Measurements from ENCODE around the gene CREB3L1. TPM values are rescaled to one million over a fixed set of nuclear protein-coding genes. Genes with fewer than 3 reads are reported as not detected.
A peak's percentile ranks its signal among the peaks of the same experiment; 100 is the strongest.

The CREB3L1 gene
- total RNA-seq, 6 donors from 2014 or later = 19.9 to 66.8 (median 38.7) TPM

DNA sequence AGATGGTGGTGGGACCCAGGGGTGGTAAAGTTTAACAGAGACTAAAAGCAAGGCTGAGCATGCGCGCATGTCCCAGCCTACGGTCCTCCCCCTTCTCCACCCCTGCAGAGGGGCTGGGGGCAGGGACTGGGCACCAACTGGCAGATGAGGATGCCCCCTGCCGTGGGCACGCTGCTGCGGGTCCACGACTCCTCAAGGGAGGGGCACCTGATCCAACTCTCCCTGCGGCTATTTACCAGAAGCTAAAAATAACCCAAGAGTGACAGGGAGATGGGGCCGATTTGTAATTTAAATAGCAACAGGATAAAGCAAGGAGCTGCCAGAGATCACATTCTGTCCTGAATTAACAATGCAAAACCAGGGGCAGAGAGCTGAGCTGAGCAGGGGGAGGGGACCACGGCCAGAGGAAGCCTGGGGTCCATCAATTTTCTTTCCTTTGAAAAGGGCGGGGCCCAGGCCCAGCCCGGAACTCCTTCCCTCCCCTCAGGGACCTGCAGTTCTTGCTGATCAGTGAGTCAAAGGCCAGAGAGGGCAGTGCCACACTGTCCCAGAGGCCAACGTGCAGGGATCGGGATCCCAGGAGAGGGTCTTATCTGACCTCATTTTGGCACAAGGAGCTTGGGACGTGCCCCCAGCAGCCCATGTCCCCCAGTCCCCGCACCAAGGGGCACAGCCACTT lies 61.7 kb downstream of the CREB3L1 start:
- H3K27ac ChIP-seq = peak overlapping the region; percentile 50 to 90 (median 82)
- no peak for TF ChIP-seq EP300 (IDR thresholded peaks at IDR 0.05)
- TF ChIP-seq POLR2AphosphoS5 (IDR thresholded peaks at IDR 0.05) = no peak
- no peak for TF ChIP-seq POLR2A (IDR thresholded peaks at IDR 0.05)
- TF ChIP-seq, protein P1, sequence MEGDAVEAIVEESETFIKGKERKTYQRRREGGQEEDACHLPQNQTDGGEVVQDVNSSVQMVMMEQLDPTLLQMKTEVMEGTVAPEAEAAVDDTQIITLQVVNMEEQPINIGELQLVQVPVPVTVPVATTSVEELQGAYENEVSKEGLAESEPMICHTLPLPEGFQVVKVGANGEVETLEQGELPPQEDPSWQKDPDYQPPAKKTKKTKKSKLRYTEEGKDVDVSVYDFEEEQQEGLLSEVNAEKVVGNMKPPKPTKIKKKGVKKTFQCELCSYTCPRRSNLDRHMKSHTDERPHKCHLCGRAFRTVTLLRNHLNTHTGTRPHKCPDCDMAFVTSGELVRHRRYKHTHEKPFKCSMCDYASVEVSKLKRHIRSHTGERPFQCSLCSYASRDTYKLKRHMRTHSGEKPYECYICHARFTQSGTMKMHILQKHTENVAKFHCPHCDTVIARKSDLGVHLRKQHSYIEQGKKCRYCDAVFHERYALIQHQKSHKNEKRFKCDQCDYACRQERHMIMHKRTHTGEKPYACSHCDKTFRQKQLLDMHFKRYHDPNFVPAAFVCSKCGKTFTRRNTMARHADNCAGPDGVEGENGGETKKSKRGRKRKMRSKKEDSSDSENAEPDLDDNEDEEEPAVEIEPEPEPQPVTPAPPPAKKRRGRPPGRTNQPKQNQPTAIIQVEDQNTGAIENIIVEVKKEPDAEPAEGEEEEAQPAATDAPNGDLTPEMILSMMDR (IDR thresholded peaks at IDR 0.05) = no peak
- DNase-seq (peak in 1 of 2 donors; percentile 67), ATAC-seq (ENCODE audit: low FRiP score in 2 of 2) (peak; percentile 31 to 49)
- H3K36me3 ChIP-seq = no peaks in the 10 kb centered on the region
- 25 to 33% methylated on average over 10 to 16 of the region's 16 CpGs for WGBS, 2 donors
- H3K9me3 ChIP-seq = no peaks in the 10 kb centered on the region
- peak overlapping the region in 3 of 4 donors; percentile 7 to 43 (median 22) for H3K4me3 ChIP-seq
- H3K27me3 ChIP-seq = no peaks in the 10 kb centered on the region
- H3K4me1 ChIP-seq = peaks cover 45 to 68% (median 61%) of the 10 kb centered on the region in 4 donors

DNA sequence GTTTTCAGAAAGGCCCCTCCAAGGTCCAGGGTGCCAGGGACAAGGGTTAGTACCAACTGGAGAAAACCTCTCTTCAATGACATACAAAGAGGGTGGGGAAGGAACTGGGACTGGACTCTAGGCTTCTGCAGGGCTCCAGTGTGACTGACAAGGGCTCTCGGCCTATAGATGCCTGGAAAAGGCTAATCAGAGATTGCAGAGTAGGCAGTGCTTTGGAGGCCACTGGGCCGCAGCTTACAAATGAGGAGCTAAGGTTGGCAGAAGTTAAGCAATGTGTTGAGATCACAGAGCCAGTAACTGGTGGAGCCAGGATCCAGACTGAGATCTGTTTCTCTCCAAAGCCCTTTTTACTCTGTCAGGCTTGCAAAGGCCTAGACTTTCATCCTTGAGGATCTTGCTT lies 62.4 kb downstream of the CREB3L1 start:
- Histone ChIP-seq H3K27me3 (no peaks in the 10 kb centered on the region), H3K27ac (peak overlapping the region; percentile 50 to 90 (median 82)), H3K4me1 (peaks cover 45 to 73% (median 66%) of the 10 kb centered on the region in 4 donors), H3K36me3 (no peaks in the 10 kb centered on the region), H3K4me3 (no peak overlapping the region), H3K9me3 (no peaks in the 10 kb centered on the region)
- TF ChIP-seq POLR2AphosphoS5 (IDR thresholded peaks at IDR 0.05) (no peak), POLR2A (IDR thresholded peaks at IDR 0.05) (no peak), EP300 (IDR thresholded peaks at IDR 0.05) (no peak)
- TF ChIP-seq, protein P1 (IDR thresholded peaks at IDR 0.05) = no peak
- WGBS, 2 donors = 41 to 53% methylated on average over 2 of the region's 2 CpGs
- no peak for ATAC-seq (ENCODE audit: low FRiP score in 2 of 2)
- DNase-seq = no peak

DNA sequence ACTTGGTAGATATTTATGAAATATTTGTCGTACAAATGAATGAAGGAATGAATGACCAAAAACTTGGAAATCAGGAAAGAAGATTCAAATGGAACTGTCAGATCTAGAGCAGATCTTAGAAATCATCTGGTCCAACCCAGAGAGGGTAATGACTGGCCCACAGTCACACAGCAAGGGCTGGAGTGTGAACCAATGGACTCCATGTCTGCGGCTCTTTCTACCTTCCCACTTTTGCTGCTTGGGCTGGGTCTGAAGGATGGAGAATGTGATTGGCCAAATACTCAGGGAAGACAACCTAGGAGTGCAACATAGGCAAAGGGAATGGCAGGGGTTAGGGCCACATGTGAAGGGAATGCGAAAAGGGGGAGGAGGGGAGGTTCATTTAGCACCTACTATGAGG lies 64.0 kb downstream of the CREB3L1 start:
- peak overlapping the region in 3 of 4 donors; percentile 46 to 90 (median 85) for H3K27ac ChIP-seq
- H3K4me1 ChIP-seq = peaks cover 50 to 90% (median 69%) of the 10 kb centered on the region in 4 donors
- TF ChIP-seq POLR2A (IDR thresholded peaks at IDR 0.05) (no peak), POLR2AphosphoS5 (IDR thresholded peaks at IDR 0.05) (no peak), EP300 (IDR thresholded peaks at IDR 0.05) (no peak)
- TF ChIP-seq, protein P1 (IDR thresholded peaks at IDR 0.05) = no peak
- H3K9me3 ChIP-seq = no peaks in the 10 kb centered on the region
- no peaks in the 10 kb centered on the region for H3K36me3 ChIP-seq
- no peak overlapping the region for H3K4me3 ChIP-seq
- ATAC-seq (ENCODE audit: low FRiP score in 2 of 2) (no peak), DNase-seq (no peak)
- H3K27me3 ChIP-seq = no peaks in the 10 kb centered on the region
- 92 to 95% methylated on average over 3 of the region's 3 CpGs for WGBS, 2 donors

DNA sequence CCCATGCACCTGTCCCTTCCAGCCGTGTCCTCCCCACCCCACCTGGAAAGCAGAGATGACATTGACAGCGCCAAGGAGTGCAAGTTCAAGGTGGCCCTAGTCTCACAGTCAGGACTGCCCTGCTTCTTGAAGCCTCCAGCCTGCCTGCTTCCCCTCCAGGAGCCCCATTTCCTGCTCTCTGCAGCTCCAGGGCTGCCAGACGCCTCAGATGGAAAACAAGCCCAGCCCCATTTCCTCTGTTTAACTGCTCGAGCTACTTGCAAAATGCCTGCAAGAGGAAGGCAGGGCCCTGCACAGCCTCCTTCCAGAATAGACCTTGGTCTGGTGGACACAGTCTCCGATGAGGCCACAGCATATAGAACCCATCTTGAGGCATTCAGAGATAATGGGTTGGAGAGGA lies 64.8 kb downstream of the CREB3L1 start:
- peaks cover 50 to 89% (median 69%) of the 10 kb centered on the region in 4 donors for H3K4me1 ChIP-seq

More for the DNA sequence above, 64.8 kb downstream of the CREB3L1 start:
- H3K36me3 ChIP-seq = no peaks in the 10 kb centered on the region
- H3K9me3 ChIP-seq = no peaks in the 10 kb centered on the region
- H3K4me3 ChIP-seq = no peak overlapping the region
- H3K27ac ChIP-seq = peak overlapping the region in 3 of 4 donors; percentile 46 to 90 (median 85)
- peak in 1 of 2 donors; percentile 49 for DNase-seq
- no peaks in the 10 kb centered on the region for H3K27me3 ChIP-seq
- ATAC-seq (ENCODE audit: low FRiP score in 2 of 2) = no peak
- WGBS, 2 donors = 21 to 23% methylated on average over 5 of the region's 5 CpGs
- TF ChIP-seq, protein P1 (IDR thresholded peaks at IDR 0.05) = no peak
- no peak for TF ChIP-seq POLR2AphosphoS5 (IDR thresholded peaks at IDR 0.05)
- no peak for TF ChIP-seq POLR2A (IDR thresholded peaks at IDR 0.05)
- TF ChIP-seq EP300 (IDR thresholded peaks at IDR 0.05) = no peak

Measured in upper lobe of left lung (tissue), 6 donors.